HPDE6-E6E7 (cell line): Measurements from ENCODE around the gene FARSA.
"Not testable (repeated sequence)": the region's sequence is repeated elsewhere in the genome, so short reads cannot be mapped to it uniquely, and the experiment has no call there.

ENCODE experiments used
- DNase-seq: peaks from one replicate; pipeline ENCODE4 v3.0.0; 2011; ENCODE audit warnings: missing footprints; ENCODE audit errors: extremely low spot score

FARSA gene

DNA sequence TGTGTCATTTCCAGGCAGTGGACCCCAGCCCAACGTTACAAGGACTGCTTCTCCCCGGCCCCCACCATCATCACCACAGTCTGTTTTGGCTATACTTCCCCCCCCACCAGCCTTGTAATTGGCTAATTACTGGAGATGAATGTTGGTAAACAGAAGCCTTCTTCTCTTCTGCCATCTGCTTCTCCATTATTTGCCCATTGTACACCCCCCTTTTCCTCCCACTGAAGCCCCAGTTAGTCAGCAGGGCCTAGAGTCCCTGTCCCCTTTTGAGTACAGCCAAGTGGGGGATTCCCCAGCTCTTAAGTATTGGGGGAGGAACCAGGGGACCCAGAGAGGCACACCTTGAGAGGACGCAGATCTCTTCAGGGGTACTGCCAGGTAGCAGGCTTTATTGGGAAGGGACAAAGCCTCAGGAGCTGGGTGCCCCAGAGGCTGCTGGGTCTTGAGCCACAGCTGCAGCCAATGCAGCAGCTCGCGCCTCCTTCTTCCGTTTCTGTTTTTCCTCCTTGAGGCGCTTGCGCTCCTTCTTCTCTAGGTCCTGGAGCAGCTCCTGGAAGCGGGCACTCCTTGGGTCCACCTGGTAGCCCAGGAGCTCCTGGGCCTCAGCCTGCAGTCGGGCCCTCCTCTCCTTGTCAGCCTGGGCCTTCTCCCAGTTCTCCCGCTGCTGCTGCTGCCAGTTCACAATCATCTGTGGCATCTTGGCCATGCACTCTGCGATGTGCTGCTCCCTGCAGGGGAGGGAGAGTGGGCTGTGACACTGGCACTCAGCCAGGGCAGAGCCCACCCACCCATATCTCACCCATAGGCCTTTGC lies 20.5 kb upstream of the FARSA start:
- no peak for DNase-seq

DNA sequence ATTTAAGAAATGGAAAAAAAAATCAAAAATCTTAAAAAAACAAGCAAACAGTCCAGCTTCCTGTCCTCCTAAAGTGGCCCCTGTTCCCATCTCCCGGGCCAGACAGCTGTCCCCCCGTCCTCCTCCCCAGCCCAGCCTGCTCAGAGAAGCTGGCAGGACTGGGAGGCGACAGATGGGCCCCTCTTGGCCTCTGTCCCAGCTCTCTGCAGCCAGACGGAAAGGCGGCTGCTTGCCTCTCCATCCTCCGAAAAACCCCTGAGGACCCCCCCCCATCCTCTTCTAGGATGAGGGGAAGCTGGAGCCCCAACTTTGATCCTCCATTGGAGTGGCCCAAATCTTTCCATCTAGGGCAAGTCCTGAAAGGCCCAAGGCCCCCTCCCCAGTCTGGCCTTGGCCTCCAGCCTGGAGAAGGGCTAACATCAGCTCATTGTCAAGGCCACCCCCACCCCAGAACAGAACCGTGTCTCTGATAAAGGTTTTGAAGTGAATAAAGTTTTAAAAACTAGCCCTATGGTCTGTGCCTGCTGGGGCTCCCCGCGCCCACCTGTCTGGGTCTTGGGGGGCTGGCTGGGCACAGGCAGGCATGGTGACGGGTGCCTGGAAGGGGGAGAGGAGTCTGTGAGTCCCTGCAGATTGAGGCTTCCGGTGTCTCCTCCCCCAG lies 19.8 kb upstream of the FARSA start:
- no peak for DNase-seq

- no peak for DNase-seq
Observed at GRCh38 chr19:12952488-12953137, 19.1 kb upstream of the FARSA start.

DNA sequence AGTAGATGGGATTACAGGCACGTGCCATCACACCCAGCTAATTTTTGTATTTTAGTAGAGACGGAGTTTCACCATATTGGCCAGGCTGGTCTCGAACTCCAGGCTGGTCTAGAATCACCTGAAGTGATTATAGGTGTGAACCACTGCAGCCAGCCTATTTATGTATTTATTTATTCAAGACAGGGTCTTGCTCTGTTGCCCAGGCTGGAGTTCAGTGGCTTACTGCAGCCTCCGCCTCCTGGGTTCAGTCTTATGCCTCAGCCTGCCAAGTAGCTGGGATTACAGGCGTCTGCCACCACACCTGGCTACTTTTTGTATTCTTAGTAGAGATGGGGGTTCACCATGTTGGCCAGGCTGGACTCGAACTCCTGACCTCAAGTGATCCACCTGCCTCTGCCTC lies 18.5 kb upstream of the FARSA start:
- DNase-seq, result not testable (repeated sequence)

GRCh38 chr19:12949363-12950283 lies 16.1 kb upstream of the FARSA start:
- no peak for DNase-seq

DNA sequence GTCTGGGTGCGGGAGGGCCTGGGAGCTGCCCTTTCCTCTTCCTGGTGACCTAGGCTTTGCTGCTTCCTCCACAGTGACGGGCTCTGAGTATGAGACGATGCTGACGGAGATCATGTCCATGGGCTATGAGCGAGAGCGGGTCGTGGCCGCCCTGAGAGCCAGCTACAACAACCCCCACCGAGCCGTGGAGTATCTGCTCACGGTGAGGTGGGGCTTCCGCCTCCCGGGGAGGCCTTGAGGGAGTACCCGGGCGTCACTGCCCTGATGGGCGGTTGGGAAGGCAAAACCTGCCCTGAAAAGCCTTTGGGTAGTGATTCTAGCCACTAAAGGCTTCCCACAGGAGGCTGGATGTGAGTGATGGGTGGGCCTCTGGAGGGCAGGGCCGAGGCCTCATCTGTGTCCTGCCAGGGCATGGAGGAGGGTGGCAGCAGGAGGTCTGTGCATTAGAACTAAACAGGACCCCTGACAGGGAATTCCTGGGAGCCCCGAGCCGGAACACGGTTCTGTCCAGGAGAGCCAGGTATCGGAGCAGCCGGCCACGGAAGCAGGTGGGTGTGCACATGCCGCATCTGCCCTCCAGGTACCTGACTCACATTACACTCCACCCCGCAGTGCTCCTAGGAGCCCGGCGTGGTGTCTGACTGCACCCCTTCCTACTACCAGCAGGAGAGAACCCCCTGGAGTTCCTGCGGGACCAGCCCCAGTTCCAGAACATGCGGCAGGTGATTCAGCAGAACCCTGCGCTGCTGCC lies 15.3 kb upstream of the FARSA start:
- no peak for DNase-seq

GRCh38 chr19:12947702-12948611 lies 14.4 kb upstream of the FARSA start:
- DNase-seq, result no peak

GRCh38 chr19:12946731-12947496 lies 13.4 kb upstream of the FARSA start:
- no peak for DNase-seq

DNA sequence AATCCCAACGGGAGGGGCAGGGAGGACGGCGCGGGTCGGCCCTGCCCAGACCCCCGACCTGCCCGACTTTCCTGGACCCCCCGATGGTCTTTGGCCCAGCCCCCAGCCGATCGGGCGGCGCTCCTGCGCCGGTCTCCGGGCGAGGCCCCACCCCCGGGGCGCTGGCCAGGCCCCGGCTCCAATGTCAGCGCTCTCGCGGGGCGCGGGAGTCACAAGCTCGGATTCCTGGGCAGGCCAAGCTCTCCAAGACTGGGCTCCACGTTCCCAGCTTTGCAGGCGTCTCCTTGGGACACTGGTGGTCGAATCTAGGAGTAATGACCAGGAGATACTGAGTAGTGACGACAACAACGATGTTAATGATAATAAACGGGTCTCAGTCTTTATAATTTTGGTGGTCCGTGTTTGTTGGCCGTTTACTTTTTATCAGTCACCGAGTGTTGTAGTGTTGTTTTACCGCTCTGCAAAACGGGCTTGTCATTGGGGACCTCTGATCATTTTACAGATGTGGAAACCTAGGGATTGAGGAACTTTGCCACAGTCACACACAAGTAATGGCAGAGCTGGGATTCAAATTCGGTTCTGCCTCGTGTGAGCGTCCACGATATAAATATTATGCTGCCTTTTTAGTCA lies 12.7 kb upstream of the FARSA start:
- DNase-seq, result peak; percentile 80

DNA sequence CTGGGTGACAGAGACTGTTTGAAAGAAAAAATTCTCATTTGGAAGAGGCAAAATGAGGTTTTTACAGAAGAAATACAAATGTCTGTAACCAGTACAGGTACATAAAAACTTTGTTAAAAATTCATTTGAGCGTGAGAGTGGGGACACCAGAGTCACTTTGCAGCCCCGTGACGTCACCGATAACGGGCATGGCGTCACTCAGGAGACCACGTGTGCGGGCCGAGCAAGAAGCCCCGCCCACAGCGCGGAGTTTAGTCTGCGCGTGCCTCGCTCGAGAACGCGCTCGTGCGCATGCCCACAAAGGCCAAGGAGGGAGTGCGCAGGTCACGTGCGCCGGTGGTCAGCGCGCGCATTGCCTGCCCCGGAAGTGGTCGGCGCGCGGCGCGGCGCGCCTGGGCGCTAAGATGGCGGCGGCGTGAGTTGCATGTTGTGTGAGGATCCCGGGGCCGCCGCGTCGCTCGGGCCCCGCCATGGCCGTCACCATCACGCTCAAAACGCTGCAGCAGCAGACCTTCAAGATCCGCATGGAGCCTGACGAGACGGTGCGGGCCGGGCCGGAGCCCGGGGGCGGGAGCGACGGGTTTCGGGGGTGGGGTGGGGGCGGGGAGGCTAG lies 12.1 kb upstream of the FARSA start, which contains the start of gene RAD23A:
RAD23A (plus strand) TSS at position 384 of the 613 bp plus-strand sequence; CDS start at position 471, 87 bp downstream.
- DNase-seq, result peak; percentile 83

DNA sequence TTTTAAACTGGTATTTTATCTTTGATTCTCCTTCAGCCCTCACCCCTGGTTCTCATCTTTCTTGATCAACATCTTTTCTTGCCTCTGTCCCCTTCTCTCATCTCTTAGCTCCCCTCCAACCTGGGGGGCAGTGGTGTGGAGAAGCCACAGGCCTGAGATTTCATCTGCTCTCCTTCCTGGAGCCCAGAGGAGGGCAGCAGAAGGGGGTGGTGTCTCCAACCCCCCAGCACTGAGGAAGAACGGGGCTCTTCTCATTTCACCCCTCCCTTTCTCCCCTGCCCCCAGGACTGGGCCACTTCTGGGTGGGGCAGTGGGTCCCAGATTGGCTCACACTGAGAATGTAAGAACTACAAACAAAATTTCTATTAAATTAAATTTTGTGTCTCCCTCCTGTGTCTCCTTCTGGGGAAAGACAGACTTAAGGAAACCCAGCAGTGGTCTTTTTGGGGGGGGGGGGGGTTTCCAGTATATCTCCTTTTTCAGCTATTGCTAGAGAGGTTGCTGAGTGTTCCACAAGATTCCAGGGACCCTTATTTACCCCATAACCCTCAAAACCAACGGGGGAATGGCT lies 10.7 kb upstream of the FARSA start:
- DNase-seq, result no peak

GRCh38 chr19:12943437-12944044 lies 10.0 kb upstream of the FARSA start:
- no peak for DNase-seq

GRCh38 chr19:12940897-12941296 lies 7.4 kb upstream of the FARSA start:
- DNase-seq, result no peak

- DNase-seq, result no peak
Observed at GRCh38 chr19:12939975-12940423, 6.5 kb upstream of the FARSA start.

GRCh38 chr19:12938779-12939601 lies 5.5 kb upstream of the FARSA start:
- DNase-seq, result no peak
